Endothelial cell (in vitro differentiated cells): ENCODE data around the gene ADM2. TPM values are rescaled to one million over a fixed set of nuclear protein-coding genes. Genes with fewer than 3 reads are reported as not detected.

ENCODE experiments used
- DNase-seq: peaks from one replicate; pipeline ENCODE4 v3.0.0; 2021; ENCODE audit warnings: low spot score
- H3K27ac Mint-ChIP-seq: one replicate; pipeline ENCODE4 v1.8.0; 2021; ENCODE audit warnings: mixed read lengths, inconsistent platforms; ENCODE audit not compliant: unreplicated experiment
- H3K27me3 Mint-ChIP-seq: one replicate; pipeline ENCODE4 v1.8.0; 2021; ENCODE audit warnings: mild to moderate bottlenecking, moderate library complexity, mixed read lengths, inconsistent platforms; ENCODE audit not compliant: unreplicated experiment
- H3K36me3 Mint-ChIP-seq: one replicate; pipeline ENCODE4 v1.8.0; 2021; ENCODE audit warnings: mild to moderate bottlenecking, low read depth, mixed read lengths, inconsistent platforms; ENCODE audit not compliant: unreplicated experiment
- H3K4me1 Mint-ChIP-seq: one replicate; pipeline ENCODE4 v1.8.0; 2021; ENCODE audit warnings: mild to moderate bottlenecking, mixed read lengths, inconsistent platforms; ENCODE audit not compliant: unreplicated experiment
- H3K4me3 Mint-ChIP-seq: one replicate; pipeline ENCODE4 v1.8.0; 2021; ENCODE audit warnings: mild to moderate bottlenecking, mixed read lengths, inconsistent platforms; ENCODE audit not compliant: unreplicated experiment
- H3K9me3 Mint-ChIP-seq: one replicate; pipeline ENCODE4 v1.8.0; 2021; ENCODE audit warnings: mixed read lengths, inconsistent platforms; ENCODE audit not compliant: unreplicated experiment
- CTCF ChIP-seq: fragments of 200-600 bp; sonication (generic); IDR thresholded peaks from one replicate; pipeline ENCODE4 v1.5.0; 2021; ENCODE audit warnings: antibody characterized with exemption; ENCODE audit not compliant: unreplicated experiment
- total RNA-seq: library from RNA; stranded (reverse); fragmentation: NEBNext Ultra II Directional; extraction: Animal tissue kit (Norgen Biotek cat#: 25700); gene quantifications from one replicate; pipeline ENCODE4 v1.2.1, GENCODE V29; 2021; ENCODE audit not compliant: unreplicated experiment

Gene ADM2
- total RNA-seq, 1 donor from 2014 or later, result 0.36 TPM

- no peak for TF ChIP-seq CTCF
- H3K36me3 Mint-ChIP-seq, result peaks cover 14% of the 10 kb centered on the region
- peaks cover 32% of the 10 kb centered on the region for H3K27me3 Mint-ChIP-seq
- H3K4me3 Mint-ChIP-seq, result peak overlapping the region; percentile 95
- no peak for DNase-seq
- H3K27ac Mint-ChIP-seq, result peak overlapping the region; percentile 78
- H3K9me3 Mint-ChIP-seq, result no peaks in the 10 kb centered on the region
- H3K4me1 Mint-ChIP-seq, result peaks cover 6% of the 10 kb centered on the region
Measured at GRCh38 chr22:50524676-50525103, 43.3 kb downstream of the ADM2 start.

- peaks cover 12% of the 10 kb centered on the region for H3K36me3 Mint-ChIP-seq
- peak; percentile 97 for DNase-seq
- TF ChIP-seq CTCF, result peak; percentile 14
- no peaks in the 10 kb centered on the region for H3K9me3 Mint-ChIP-seq
- H3K27me3 Mint-ChIP-seq, result peaks cover 33% of the 10 kb centered on the region
- H3K4me3 Mint-ChIP-seq, result peak within 1 kb of the TSS; percentile 95
- peaks cover 6% of the 10 kb centered on the region for H3K4me1 Mint-ChIP-seq
- peak within 1 kb of the TSS; percentile 78 for H3K27ac Mint-ChIP-seq
Measured at GRCh38 chr22:50525104-50525857, 43.9 kb downstream of the ADM2 start, which contains the start of gene SCO2. Gene SCO2 (minus strand): TSS chr22:50525598. CDS start chr22:50524411, 1,187 bp downstream.

GRCh38 chr22:50525858-50526107, 44.4 kb downstream of the ADM2 start:
- TF ChIP-seq CTCF, result no peak
- DNase-seq, result no peak
- H3K36me3 Mint-ChIP-seq, result peaks cover 9% of the 10 kb centered on the region
- H3K27ac Mint-ChIP-seq, result no peak overlapping the region
- peak overlapping the region; percentile 47 for H3K4me3 Mint-ChIP-seq
- H3K9me3 Mint-ChIP-seq, result no peaks in the 10 kb centered on the region
- H3K4me1 Mint-ChIP-seq, result peaks cover 6% of the 10 kb centered on the region
- peaks cover 35% of the 10 kb centered on the region for H3K27me3 Mint-ChIP-seq

- H3K27ac Mint-ChIP-seq, result no peak overlapping the region
- H3K36me3 Mint-ChIP-seq, result peaks cover 5% of the 10 kb centered on the region
Measured at GRCh38 chr22:50526108-50526833, 44.9 kb downstream of the ADM2 start.

More at GRCh38 chr22:50526108-50526833, 44.9 kb downstream of the ADM2 start:
- Mint-ChIP-seq H3K9me3 (no peaks in the 10 kb centered on the region), H3K4me1 (peaks cover 6% of the 10 kb centered on the region), H3K27me3 (peaks cover 35% of the 10 kb centered on the region), H3K4me3 (peak overlapping the region; percentile 83)
- peak; percentile 68 for DNase-seq
- TF ChIP-seq CTCF, result peak; percentile 56
